GM19467 (cell line): ENCODE measurements around the gene FAM25A.
"Not testable (repeated sequence)": the region's sequence is repeated elsewhere in the genome, so short reads cannot be mapped to it uniquely, and the experiment has no call there.

Source experiments
- ATAC-seq: cut with Tn5 transposase; IDR thresholded peaks from one replicate; pipeline ENCODE4 v1.9.1; 2021; ENCODE audit warnings: mild to moderate bottlenecking, moderate library complexity; ENCODE audit not compliant: unreplicated experiment

The FAM25A gene

GRCh38 chr10:87009134-87009696 is 10.9 kb upstream of the FAM25A start:
- not testable (repeated sequence) for ATAC-seq

DNA sequence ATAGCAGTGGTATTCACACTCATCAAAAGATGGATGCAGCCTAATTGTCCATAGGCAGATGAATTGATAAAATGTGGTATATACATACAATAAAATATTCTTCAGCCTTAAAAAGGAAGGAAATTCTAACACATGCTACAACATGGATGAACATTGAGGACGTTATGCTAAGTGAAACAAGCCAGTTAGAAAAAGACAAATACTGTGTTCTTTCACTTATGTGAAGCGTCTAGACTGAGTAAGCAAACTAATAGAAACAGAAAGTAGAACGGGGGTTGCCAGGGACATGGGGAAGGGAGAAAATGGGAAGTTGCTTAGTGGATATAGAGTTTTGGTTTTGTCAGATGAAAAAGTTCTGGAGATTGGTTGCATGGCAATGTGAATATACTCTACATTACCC is 6.6 kb upstream of the FAM25A start:
- not testable (repeated sequence) for ATAC-seq

GRCh38 chr10:87014986-87015716 is 4.9 kb upstream of the FAM25A start:
- not testable (repeated sequence) for ATAC-seq

DNA sequence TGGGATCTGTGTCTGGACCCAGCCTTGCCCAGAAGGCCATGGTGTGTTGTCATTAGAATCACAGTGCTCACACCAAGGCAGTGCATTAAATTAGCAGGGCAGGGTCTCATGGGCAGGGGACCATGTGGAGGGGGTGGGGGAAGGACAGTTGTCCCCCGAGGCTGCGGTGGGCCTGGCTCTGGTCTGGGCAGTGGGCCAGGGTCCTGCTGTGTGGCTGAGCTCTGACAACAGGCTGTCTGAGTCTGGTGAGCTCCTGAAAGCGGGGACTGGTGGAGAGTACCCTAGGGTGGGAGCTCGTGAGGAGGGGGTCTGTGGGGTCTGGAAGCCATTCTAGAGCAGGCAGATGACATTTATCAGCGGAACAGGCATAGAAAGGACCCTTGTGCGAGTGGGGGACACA is 2.0 kb upstream of the FAM25A start:
- ATAC-seq, result not testable (repeated sequence)

GRCh38 chr10:87019066-87019465 is 1.0 kb upstream of the FAM25A start:
- not testable (repeated sequence) for ATAC-seq

DNA sequence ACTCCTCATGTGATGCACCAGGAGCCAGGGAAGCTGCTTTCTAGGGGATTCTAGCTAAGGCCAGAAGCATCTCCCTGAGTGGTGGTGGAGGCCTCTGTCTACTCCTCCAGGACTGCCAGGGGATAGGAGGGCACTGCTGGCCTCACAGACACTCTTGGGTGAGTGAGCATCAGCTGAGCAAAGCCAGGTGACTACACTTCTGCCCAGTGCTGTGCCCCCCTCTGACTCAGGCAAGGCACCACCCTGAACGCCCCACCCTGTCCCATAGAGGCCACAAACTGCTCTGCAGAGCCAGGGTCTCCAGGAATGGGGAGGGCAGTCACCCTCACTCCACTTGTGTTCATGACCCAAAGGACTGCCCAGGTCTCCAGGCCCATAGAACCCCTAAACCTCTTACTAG is 590 bp upstream of the FAM25A start:
- not testable (repeated sequence) for ATAC-seq

DNA sequence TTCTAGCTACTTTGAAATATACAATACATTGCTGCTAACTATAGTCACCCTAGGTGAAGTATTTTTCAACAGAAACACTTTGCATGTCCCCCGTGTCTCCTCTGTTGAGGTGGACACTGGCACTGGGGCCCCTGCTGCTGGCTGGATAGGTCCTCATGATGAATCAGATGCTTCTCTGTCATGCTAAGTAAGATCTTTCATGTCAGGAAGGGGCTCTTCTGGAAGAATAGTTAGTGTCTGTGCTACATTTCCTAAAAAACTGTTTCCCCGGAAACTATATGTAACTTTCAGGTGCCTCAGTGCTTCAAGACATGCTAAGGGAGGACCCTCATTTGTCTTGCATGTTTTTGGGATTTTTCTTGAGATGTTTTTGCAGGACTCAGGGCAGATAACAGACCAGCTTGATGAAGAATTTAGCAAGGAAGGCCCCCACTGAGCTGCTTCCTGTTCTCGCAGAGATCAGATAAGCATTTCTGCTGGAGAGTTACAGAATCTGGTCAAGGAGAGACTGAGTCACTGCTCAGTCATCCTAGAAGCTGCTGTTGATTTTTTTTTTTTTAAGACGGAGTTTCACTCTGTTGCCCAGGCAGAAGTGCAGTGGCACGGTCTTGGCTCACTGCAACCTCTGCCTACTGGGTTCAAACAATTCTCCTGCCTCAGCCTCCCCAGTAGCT is 5.3 kb downstream of the FAM25A start:
- ATAC-seq, result not testable (repeated sequence)

GRCh38 chr10:87026747-87027508 is 6.8 kb downstream of the FAM25A start:
- not testable (repeated sequence) for ATAC-seq

GRCh38 chr10:87030419-87030818 is 10.3 kb downstream of the FAM25A start:
- not testable (repeated sequence) for ATAC-seq

- ATAC-seq, result no peak
Observed at GRCh38 chr10:87030912-87031635, 11.0 kb downstream of the FAM25A start.

GRCh38 chr10:87036623-87037022 is 16.5 kb downstream of the FAM25A start:
- ATAC-seq, result no peak

DNA sequence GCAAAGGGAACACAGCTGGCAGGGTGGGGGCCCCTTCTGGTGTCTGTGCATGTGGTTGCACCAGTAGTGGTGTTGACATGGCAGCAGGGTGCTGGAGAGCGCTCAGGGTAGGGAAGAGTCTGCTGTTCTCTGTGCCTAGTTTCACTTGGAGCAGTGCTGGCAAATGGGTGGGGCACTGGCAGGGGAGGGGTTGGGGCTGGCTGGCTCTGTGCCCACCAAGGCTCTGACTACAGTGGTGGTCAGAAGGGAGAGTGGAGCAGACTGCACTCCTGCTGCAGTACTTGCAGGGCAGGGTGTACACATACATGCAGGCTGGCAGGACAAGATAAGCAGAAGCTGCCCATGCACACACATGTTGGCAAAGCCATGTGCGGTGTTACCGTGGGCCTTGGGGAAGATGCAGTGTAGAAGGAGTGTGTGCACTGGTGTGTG is 18.2 kb downstream of the FAM25A start:
- ATAC-seq, result no peak

DNA sequence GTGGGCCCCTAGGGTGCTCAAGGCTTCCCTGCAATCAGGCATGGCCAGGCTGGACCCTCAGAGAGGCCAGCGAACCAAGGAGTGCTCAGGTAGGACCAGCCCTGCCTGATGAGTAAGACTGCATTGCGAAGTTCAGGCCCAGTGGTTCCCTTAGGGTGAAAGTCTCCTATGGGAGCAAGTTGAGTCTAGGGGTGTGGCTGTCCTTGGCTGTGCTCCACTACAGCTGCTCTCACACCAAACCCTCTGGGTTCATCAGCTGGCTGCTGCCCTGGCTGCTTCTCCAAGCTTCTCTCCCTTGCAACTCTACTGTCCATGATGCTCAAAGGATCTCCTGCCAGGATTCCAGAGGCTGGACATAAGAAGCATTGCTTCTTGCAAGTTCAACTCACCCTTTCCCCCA is 18.7 kb downstream of the FAM25A start:
- no peak for ATAC-seq

DNA sequence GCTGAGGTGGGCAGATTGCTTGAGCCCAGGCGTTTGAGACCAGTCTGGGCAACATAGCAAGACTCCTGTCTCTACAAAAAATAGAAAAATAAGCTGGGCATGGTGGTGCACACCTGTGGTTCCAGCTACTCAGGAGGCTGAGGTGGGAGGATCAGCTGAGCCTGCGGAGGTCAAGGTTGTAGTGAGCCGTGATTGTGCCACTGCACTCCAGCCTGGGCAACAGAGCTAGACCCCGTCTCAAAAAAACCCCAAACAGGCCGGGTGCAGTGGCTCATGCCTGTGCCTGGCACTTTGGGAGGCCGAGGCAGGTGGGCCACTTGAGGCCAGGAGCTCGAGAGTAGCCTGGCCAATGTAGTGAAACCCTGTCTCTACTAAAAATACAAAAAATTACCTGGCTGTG is 23.5 kb downstream of the FAM25A start:
- not testable (repeated sequence) for ATAC-seq

DNA sequence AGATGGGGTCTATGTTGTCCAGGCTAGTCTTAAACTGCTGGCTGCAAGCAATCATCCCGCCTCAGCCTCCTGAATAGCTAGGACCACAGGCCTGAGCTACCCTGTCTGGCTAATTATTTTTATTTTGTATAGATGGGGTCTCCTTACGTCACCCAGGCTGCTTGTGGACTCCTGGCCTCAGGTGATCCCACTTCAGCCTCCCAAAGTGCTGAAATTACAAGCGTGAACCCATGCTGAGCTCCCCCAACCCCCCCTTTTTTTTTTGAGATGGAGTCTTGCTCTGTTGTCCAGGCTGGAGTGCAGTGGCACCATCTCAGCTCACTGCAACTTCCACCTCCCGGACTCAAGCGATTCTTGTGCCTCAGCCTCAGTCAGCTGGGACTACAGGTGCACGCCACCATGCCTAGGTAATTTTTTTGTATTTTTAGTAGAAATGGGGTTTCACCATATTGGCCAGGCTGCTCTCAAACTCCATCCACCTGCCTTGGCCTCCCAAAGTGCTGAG is 25.4 kb downstream of the FAM25A start:
- ATAC-seq, result no peak

- ATAC-seq, result no peak
Observed at GRCh38 chr10:87053111-87053510, 33.0 kb downstream of the FAM25A start.

DNA sequence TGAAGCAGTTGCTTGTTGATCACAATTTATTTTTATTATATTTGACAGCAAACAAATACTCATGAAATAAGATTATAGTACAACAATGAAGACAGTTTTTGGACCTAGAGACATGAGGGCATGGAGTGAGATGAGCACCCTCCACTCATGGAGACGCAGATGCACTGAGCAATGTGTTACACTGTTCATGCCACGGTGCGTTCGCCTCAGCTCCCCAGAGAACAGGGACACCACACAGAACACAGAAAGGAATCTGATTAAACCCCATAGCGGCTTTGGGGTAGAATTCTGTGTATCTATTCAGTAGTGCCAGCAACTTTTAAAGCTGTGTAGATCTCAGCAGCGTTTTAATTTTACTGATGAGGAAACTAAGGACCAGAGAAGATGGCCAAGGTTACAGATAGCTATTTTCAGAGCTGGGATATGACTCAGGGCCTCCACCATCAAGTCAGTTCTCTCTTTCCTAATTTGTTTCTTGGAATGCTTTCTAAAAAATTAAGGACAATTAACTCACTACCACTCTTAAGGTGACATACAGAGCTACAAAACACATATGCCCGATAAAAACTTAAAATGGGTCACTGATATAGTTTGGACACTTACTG is 33.6 kb downstream of the FAM25A start:
- ATAC-seq, result no peak

DNA sequence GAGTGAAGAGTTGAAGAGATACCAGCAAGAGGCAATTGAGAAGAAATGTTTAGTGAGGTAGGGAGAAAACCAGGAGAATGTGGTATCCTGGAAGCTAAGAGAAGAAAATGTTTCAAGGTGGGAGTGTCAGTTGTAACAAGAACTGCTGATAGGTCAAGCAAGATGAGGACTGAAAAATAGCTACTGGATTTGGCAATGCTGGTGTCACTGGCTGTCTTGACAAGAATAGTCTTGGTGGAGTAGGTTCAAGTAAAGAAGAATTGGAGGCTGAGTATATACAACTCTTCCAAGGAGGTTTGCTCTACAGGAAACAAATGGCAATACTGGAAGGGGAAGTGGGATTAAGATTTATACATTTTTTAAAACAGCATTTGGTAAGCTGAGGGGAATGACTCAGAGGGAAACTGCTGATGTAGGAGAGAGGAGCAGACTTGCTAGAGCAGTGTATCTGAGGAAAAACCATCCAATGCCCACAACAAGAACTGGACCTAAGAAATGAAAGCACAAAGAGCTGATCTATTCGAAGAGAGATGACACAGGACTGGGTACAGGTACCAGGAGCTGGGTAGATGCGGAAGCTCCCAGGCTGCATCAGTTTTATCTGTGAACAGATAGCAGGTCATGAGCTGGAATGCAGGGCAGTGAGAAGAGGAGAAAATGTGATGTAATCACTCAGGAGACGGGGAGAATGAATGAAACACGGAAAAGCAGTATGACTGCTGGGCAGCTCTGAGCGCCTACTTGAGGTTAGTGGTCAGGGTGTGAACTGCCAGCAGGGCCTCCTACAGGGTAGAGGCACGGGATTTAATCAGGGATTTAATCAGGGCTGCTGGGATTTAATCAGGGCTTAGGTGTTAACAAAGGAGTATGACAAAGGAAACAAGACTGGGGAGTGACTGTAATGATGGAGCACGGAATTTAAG is 34.5 kb downstream of the FAM25A start:
- ATAC-seq, result no peak

- no peak for ATAC-seq
Observed at GRCh38 chr10:87058171-87058570, 38.1 kb downstream of the FAM25A start.
